Tibial nerve (tissue), 3 donors: ENCODE data around the gene CKAP4.

ENCODE experiments used
- POLR2A ChIP-seq, 2 donors: fragments of 450-650 bp; IDR thresholded peaks; one replicate each; pipeline ENCODE4 v1.6.1; 2017; ENCODE audit warnings: antibody characterized with exemption in 2 of 2, mild to moderate bottlenecking in 2 of 2, moderate library complexity in 2 of 2
- TF ChIP-seq, protein P1 (sequence below), 5 experiments: fragments of 200-600 bp in 3 of 5; fragments of 450-650 bp in 2 of 5; sonication (generic) in 3 of 5; IDR thresholded peaks; one replicate each; pipeline ENCODE4 v1.5.1; 2016 to 2019; ENCODE audit warnings: antibody characterized with exemption in 5 of 5, mild to moderate bottlenecking in 3 of 5, moderate library complexity in 2 of 5

DNA sequence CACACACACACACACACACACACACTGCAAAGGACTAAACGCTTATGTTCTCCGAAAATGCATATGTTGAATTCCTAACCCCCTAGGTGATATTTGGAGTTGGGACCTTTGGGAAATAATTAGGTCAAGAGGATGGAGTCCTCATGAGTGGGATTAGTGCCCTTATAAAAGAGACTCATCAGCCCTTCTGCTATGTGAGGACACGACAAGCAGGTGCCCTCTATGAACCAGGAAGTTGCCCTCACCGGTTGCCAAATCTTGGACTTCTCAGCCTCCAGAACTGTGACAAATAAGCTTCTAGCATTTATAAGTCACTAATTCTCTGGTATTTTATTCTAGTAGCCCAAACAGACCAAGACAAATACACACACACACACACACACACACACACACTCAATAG, 34.0 kb upstream of the CKAP4 start:
- TF ChIP-seq, protein P1, sequence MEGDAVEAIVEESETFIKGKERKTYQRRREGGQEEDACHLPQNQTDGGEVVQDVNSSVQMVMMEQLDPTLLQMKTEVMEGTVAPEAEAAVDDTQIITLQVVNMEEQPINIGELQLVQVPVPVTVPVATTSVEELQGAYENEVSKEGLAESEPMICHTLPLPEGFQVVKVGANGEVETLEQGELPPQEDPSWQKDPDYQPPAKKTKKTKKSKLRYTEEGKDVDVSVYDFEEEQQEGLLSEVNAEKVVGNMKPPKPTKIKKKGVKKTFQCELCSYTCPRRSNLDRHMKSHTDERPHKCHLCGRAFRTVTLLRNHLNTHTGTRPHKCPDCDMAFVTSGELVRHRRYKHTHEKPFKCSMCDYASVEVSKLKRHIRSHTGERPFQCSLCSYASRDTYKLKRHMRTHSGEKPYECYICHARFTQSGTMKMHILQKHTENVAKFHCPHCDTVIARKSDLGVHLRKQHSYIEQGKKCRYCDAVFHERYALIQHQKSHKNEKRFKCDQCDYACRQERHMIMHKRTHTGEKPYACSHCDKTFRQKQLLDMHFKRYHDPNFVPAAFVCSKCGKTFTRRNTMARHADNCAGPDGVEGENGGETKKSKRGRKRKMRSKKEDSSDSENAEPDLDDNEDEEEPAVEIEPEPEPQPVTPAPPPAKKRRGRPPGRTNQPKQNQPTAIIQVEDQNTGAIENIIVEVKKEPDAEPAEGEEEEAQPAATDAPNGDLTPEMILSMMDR (IDR thresholded peaks at IDR 0.05) = no peak
- TF ChIP-seq POLR2A (IDR thresholded peaks at IDR 0.05) = no peak
